HG03095 (cell line): ENCODE data around the gene CD74.

ENCODE experiments used
- ATAC-seq: cut with Tn5 transposase; IDR thresholded peaks from one replicate; pipeline ENCODE4 v1.9.1; 2021; ENCODE audit warnings: moderate library complexity; ENCODE audit not compliant: unreplicated experiment

The CD74 gene

GRCh38 chr5:150410524-150411244 is 2.0 kb downstream of the CD74 start:
- no peak for ATAC-seq

GRCh38 chr5:150409638-150410523 is 2.8 kb downstream of the CD74 start:
- ATAC-seq = peak; percentile 33

GRCh38 chr5:150408231-150408943 is 4.3 kb downstream of the CD74 start:
- ATAC-seq = no peak

- no peak for ATAC-seq
These were observed 5.5 kb downstream of the CD74 start for GRCh38 chr5:150407096-150407720.

GRCh38 chr5:150406723-150407095 is 6.0 kb downstream of the CD74 start:
- no peak for ATAC-seq

DNA sequence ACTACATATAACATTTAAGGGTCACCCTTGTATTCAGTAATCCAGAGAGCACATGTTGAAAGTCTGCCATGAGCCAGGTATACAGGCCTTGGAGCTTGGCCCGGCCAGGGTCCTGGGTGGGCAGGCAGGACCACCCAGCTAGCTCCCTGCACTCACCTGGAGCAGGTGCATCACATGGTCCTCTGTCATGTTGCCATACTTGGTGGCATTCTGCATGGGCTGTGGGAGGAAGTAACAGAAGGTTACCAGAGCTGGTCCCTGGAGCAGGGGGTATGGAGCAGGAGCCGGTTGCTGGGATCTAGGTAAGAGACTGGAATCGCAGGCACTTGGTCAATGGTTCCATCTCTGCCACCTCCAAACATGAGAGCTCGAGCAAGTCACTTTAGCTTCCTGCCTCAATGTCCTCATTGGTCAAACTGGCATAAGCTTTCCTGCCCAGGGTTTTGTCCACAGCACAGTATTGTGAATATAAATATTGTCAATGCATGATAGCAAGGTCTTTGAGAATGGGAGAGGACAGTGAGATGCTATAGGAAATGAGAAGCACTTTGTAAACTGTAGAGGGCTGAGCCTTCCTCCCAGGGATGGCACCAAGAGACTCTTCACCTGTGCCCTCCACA is 6.5 kb downstream of the CD74 start:
- no peak for ATAC-seq

DNA sequence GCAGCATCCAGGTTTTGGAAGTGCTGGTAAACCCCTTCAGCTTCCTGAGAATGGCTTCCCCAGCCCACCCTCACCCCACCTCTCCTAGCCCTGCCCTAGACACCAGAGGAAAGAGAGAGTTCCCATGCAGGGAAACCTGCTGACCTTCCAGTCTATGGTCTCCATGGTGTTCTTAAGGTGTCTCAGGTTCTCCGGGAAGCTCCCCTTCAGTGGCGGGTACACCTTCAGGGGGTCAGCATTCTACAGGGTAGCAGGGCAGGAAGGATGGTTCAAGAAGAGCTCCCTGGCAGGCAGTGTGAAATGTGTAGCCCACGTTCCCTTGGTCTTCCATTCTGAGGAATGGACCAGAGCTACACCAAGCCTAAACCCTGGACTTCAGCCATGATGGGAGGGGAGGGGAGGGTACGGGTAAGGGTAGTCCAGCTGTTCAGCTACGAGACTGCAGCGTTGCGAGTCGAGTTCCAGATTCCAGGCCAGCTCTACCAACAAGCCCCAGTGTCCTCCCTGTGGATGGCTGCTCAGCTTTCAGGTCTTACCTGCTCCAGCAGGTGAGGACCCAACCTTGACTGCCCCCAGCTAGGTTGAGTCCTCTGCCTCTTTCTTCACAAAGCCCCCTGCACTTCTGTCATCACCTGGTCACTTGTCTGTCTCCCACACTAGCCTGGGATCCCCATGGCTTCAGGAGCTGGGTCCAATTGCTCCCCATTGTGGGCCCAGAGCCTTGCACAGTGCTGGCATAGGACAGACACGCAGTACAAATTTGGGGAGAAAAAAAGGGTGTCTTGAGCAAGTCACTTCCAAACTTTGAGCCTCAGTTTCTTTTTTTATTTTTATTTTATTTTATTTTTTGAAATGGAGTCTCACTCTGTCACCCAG is 7.5 kb downstream of the CD74 start:
- no peak for ATAC-seq

DNA sequence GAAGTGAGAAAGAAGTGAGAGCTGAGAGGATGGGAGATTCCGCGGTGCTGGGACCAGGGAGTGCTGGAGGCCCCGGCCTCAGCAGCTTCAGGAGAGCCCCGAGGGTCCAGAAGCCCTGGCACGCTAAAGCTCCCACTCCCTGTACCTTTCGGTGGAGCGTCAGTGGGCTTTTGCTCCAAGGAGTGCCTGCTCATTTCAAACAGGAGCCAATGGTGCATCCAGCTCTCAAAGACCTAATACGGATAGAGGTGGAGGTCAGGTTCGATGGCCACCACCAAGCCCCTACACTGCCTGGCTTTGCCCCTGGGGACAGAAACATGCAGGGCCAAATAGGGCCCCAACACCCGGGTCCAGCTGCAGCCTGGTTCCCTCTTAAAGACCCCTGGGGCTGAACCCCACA is 8.2 kb downstream of the CD74 start:
- ATAC-seq = no peak

DNA sequence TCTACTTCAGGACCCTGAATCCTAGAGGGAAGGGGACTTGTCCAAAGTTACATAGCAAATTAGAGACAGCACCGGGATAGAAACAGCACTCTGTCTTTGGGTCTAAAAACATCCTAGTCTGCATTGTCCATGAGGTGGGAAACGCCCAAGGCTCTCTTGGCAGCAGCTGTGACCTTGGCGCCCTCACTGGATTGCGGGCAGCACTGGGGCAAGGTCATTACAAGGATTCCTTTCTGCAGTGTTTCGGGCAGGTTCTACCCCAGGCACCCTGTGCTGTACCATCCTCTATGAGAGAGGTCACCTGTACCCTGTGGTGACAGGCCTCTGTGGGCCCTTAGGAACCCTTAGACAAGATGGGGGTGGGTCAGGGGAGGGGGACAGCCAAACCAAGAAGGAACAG is 8.6 kb downstream of the CD74 start:
- ATAC-seq = no peak

- no peak for ATAC-seq
These were observed 9.8 kb downstream of the CD74 start for GRCh38 chr5:150402901-150403342.

GRCh38 chr5:150402229-150402773 is 10.4 kb downstream of the CD74 start:
- no peak for ATAC-seq

DNA sequence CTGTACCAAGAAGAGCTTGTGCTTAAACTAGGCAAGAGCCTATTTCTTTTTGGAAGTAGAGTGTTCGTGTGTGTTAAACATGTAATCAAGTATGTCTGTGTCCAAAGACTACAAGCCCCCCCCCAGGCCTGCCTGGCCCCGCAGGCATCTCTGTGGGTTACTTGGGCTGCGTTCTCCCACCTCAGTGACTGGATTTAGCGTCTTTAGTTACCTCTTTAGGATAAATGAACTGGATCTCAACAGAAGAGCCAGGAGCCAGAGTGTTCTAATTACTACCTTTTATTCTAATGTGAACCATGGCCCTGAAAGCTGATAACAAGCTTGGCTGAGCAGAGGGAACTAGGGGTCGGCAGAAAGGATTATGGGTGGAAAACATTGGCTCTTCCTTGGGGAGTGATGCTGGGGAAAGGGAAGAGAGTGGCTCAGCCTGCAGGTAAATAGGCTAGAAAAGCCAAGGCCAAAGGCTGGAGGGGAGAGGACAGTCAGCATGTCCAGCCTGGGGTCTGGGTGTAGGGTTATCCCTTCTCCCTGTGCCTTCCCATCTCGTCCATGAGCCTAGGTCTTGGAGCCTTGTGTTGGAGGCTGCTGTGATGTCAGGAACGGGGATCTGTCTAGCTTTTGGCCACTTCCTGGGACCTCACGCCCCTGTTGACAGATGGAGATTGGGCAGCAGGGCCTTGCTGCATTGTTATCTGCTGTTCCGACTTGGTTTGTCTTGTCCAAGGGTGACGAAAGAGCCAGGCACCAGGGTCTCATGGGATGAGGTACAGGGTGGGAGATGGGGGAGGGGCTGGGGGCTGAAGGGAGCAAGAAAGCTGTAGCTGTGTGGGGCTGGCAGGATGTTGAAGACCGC is 11.1 kb downstream of the CD74 start:
- ATAC-seq = no peak

DNA sequence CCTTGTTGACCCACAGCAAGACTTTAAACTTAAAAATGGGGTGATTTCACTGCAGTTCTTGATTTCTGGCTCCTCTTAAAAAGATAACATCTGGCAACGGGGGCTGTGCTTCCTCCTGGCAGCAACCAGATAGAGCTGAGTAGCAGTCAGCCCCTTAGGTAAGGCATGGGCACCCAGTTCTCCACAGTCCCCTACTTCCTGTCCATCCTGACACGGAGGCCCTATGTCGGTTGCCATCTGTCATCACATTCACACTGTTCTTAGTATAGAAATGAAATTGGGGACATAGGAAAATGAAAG is 11.7 kb downstream of the CD74 start:
- ATAC-seq = no peak

DNA sequence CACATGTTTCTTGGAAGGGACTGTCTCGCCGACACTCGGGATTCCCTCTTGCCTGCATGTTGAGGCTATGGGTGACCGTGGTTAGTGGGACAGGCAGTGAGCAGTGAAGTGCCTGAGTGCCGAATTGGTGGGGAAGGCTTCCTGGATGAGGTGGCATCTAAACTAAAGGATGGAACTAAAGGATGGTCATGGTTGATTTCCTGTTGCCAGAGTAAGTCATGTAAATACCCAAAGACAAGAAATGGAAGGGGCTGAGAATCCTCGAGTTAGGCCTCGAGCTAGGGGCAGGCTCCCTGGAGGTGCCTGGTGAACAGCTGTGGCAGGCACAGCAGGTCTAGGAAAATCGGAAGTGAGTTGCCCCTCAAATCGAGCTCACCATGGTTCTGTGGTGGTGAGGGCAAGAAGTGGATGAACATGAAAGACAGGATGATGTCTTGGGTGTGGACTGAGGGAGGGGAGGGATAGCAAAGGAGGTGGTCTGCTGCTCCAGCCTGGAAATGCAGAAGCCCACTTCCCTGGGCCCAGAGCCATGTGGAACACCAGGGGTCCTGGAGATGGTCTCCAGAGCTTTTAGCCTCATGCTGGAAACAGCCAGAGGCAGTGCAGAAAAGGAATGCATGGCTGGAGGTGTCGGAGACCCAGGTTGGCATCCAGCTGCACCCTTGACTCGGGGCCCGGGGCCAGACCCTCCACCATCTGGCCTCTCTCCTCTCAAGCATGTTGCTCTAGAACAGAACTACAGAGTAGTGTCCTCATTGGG is 12.2 kb downstream of the CD74 start:
- ATAC-seq = no peak

DNA sequence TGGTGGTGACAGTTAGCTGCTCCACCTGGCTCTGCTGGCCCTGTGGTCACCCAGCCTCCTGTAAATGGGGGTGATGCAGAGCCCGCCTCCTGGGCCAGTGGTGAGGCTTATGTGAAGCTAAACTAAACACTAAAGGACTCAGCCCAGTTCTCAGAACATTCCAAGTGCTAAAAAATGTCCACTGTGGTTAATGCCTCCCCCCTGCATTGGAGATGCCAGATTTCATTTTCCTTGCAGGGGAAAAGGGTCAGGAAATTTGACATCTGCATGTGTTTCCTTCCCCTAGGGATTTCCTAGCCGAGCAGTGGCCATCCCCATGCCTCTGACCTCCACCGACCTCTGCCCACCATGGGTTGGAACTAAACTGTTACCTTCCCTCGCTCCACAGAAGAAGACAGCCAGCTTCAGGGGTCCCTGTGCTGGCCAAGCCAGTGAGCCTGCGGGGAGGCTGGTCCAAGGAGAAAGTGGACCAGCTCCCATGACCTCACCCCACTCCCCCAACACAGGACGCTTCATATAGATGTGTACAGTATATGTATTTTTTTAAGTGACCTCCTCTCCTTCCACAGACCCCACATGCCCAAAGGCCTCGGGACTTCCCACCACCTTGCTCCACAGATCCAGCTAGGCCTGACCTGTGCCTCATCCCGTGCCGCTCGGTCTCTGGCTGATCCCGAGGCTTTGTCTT is 13.0 kb downstream of the CD74 start:
- no peak for ATAC-seq

DNA sequence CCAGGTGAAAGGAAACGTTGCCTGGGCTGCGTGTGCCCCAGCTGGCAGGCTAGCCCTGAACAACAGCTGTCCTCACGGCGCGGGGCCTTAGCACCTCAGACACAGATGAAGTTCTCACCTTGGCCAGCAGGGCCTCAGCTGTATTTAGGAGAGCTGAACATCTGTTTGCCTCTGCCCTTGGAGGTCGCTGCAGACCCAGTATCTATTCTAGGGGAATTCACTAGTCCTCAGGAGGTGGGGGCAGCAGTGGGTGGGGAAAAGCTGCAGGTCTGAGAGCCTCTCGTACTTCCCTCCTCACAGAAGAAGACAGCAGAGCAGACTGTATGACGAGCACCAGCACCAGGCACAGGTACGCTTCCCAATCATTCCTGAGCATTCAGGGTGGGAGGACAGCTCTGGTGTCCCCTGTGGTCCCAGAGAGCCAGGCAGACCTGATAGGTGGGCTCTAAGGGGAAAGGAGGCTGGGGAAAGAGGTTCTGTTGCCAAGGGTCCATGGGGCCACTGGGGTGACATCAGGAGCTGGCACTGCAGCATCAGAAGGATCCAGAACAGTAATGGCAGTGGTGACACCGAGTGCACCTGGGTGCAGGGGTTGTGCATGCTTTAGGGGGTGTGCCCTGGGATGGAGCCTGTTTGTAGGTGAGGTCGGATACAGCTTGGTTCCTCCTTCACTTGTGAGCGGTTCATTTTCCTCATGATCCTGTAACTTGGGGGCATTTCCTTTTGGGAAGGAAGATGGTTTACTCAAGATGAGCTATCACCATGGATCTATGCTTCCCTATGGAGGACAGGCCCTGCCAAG is 13.8 kb downstream of the CD74 start:
- peak; percentile 63 for ATAC-seq
